Activated CD8-positive, alpha-beta T cell treated with anti-CD3 and anti-CD28 coated beads for 36 hours (primary cell): ENCODE data around the gene BPTF. TPM values are rescaled to one million over a fixed set of nuclear protein-coding genes. Genes with fewer than 3 reads are reported as not detected.
"Not testable (repeated sequence)": the region's sequence is repeated elsewhere in the genome, so short reads cannot be mapped to it uniquely, and the experiment has no call there.

Experiments used
- ATAC-seq: fragments of 200-7000 bp; cut with Tn5 transposase; one replicate; pipeline ENCODE4 v1.10.0; 2021; ENCODE audit warnings: mild to moderate bottlenecking, moderate library complexity
- CTCF ChIA-PET: fragments of 350-600 bp; sonication (Branson Sonifier 250); formaldehyde crosslinking; loops from one replicate; lab custom pipeline; 2021; ENCODE audit warnings: antibody characterized with exemption; lab: Charles Lee
- POLR2A ChIA-PET: fragments of 350-600 bp; sonication (Branson Sonifier 250); formaldehyde crosslinking; loops from one replicate; lab custom pipeline; 2021; ENCODE audit warnings: antibody characterized with exemption; lab: Charles Lee
- DNase-seq: peaks from one replicate; pipeline ENCODE4 v3.0.0-alpha.2; 2020
- H3K27ac Mint-ChIP-seq: one replicate; pipeline ENCODE4 v1.8.0; 2021; ENCODE audit warnings: mild to moderate bottlenecking, mixed read lengths
- H3K27me3 Mint-ChIP-seq: one replicate; pipeline ENCODE4 v1.8.0; 2021; ENCODE audit warnings: mixed read lengths
- H3K36me3 Mint-ChIP-seq: one replicate; pipeline ENCODE4 v1.8.0; 2021; ENCODE audit warnings: low read depth, mixed read lengths
- H3K4me1 Mint-ChIP-seq: one replicate; pipeline ENCODE4 v1.8.0; 2021; ENCODE audit warnings: low read depth, mixed read lengths
- H3K4me3 Mint-ChIP-seq: one replicate; pipeline ENCODE4 v1.8.0; 2021; ENCODE audit warnings: mild to moderate bottlenecking, moderate library complexity, mixed read lengths
- H3K9me3 Mint-ChIP-seq: one replicate; pipeline ENCODE4 v1.8.0; 2021; ENCODE audit warnings: mixed read lengths
- intact Hi-C: fragments of 100-400 bp; cut with micrococcal nuclease; formaldehyde crosslinking; loops from one replicate; pipeline ENCODE4 v1.10.0; 2022
- total RNA-seq, 2 experiments: library from RNA; stranded (reverse); gene quantifications; one replicate each; pipeline ENCODE4 v1.2.3, GENCODE V29; 2021
- TF ChIP-seq, protein P1 (sequence below): fragments of 200-600 bp; IDR thresholded peaks from one replicate; pipeline ENCODE4 v1.8.0; 2022; ENCODE audit warnings: antibody characterized with exemption, mild to moderate bottlenecking

BPTF gene
- total RNA-seq, 2 experiments from 2014 or later, result 80.1 to 84.4 TPM

DNA sequence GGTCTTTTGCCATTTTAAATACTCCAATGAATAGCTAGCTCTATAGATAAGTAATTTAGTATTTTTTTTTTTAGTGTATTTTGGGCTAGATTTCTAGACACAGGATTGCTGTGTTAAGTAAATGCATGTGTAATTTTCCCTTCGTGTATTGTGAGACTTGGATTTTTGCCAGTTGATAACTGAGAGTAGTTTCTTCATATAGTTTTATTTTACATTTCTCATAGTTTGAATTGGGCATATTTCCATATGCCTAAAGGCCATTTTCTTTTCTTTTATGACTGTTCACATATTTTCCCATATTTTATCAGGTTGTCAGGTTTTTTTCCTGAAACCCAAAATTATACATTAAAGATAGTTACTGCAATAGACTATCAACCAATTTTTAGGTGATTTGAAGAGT, 59.4 kb downstream of the BPTF start:
- H3K27ac Mint-ChIP-seq, result no peak overlapping the region
- H3K9me3 Mint-ChIP-seq, result no peaks in the 10 kb centered on the region
- H3K36me3 Mint-ChIP-seq, result peaks cover 28% of the 10 kb centered on the region
- peaks cover 9% of the 10 kb centered on the region for H3K4me1 Mint-ChIP-seq
- ChIA-PET POLR2A (no interaction called here), CTCF (no interaction called here)
- H3K4me3 Mint-ChIP-seq, result no peak overlapping the region
- intact Hi-C loops, result no loop called here
- DNase-seq, result no peak
- TF ChIP-seq, protein P1, sequence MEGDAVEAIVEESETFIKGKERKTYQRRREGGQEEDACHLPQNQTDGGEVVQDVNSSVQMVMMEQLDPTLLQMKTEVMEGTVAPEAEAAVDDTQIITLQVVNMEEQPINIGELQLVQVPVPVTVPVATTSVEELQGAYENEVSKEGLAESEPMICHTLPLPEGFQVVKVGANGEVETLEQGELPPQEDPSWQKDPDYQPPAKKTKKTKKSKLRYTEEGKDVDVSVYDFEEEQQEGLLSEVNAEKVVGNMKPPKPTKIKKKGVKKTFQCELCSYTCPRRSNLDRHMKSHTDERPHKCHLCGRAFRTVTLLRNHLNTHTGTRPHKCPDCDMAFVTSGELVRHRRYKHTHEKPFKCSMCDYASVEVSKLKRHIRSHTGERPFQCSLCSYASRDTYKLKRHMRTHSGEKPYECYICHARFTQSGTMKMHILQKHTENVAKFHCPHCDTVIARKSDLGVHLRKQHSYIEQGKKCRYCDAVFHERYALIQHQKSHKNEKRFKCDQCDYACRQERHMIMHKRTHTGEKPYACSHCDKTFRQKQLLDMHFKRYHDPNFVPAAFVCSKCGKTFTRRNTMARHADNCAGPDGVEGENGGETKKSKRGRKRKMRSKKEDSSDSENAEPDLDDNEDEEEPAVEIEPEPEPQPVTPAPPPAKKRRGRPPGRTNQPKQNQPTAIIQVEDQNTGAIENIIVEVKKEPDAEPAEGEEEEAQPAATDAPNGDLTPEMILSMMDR, result no peak
- ATAC-seq, result no peak
- H3K27me3 Mint-ChIP-seq, result no peaks in the 10 kb centered on the region

DNA sequence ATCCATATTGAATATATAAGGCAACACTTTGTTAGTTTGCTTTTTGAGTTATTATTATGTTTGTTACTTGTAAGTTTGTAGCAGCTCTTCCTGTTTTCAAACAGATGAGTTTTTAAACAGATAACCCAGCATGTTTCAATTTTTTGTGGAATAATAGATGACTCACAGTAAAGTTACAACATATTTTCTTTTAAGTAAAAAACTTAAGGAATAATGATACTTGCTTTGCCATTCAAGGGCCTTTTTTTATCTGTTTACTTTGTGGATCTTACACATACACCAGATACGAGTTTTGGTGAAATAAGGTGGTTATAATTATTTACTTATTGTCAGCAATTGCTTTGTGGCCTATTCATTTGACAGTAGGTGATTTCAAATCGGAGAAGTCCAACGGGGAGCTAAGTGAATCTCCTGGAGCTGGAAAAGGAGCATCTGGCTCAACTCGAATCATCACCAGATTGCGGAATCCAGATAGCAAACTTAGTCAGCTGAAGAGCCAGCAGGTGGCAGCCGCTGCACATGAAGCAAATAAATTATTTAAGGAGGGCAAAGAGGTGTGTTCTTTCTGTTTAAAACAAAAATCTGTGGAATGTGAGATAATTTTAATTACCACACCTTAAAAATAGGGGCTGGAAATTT, 66.3 kb downstream of the BPTF start:
- ATAC-seq (no peak), DNase-seq (no peak)
- peaks cover 28% of the 10 kb centered on the region for H3K36me3 Mint-ChIP-seq
- ChIA-PET POLR2A (interaction anchor here (1.2 kb wide), 1 partner anchor 67 kb away, joined by 3 read pairs; the partner anchor contains the start of gene BPTF), CTCF (interaction anchor here (0.7 to 1.8 kb wide), 4 partner anchors 9 to 143 kb away, joined by 3 to 7 read pairs (median 4); no protein-coding TSS in a partner anchor)
- no peak overlapping the region for H3K4me3 Mint-ChIP-seq
- TF ChIP-seq, protein P1, result no peak
- no peaks in the 10 kb centered on the region for H3K9me3 Mint-ChIP-seq
- H3K27ac Mint-ChIP-seq, result no peak overlapping the region
- H3K4me1 Mint-ChIP-seq, result peaks cover under 1% of the 10 kb centered on the region
- H3K27me3 Mint-ChIP-seq, result no peaks in the 10 kb centered on the region
- intact Hi-C loops, result no loop called here

DNA sequence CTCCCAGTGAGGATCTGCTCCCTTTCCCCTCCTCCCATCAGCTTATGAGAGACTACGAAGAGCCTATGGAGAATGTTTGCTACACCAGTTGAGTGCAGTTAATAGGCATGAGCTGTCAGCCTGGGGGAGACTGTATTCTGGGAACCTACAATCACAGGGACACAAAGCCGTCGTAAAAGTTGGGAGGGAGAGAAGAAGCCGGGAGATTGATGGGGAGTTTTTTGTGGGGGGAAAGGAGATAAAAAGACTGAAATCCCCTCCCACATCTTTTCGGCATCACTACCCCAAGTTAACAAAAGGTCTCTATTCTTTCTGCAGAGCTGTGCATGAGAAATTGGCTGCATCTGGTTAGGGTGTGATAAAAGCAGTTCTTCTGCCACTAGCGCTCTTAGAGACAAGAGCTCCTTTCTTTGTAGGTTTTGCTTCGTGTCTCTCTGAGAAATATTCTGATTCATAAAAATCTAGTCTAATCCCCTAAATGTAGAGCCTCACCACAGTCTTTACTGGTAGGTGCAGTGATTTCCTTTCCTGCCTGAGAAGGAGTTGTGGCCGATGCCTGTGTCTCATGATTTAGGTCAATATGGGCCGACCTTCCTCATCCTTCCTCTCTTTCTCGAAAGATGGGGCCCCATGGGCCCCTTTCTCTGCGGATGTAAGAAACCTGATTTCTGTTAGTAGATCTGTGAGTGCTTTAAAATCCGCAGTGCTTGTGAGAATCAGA, 77.4 kb downstream of the BPTF start:
- DNase-seq (no peak), ATAC-seq (no peak)
- Mint-ChIP-seq H3K4me1 (no peaks in the 10 kb centered on the region), H3K9me3 (no peaks in the 10 kb centered on the region), H3K36me3 (peaks cover 20% of the 10 kb centered on the region), H3K27me3 (no peaks in the 10 kb centered on the region), H3K27ac (no peak overlapping the region), H3K4me3 (no peak overlapping the region)
- ChIA-PET POLR2A (no interaction called here), CTCF (no interaction called here)
- TF ChIP-seq, protein P1, result no peak
- intact Hi-C loops, result no loop called here

DNA sequence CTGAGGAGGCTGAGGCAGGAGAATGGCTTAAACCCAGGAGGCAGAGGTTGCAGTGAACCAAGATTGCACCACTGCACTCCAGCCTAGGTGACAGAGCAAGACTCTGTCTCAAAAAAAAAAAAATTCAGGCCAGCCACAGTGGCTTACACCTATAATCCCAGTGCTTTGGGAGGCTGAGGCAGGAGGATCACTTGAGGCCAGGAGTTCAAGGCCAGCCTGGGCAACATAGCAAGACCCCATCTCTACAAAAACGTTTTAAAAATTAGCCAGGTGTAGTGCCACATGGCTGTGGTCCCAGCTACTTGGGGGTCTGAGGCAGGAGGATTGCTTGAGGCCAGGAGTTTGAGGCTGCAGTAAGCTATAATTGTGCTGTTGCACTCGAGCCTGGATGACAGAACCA, 80.0 kb downstream of the BPTF start:
- intact Hi-C loops, H3K4me3 Mint-ChIP-seq, DNase-seq, H3K27ac Mint-ChIP-seq, H3K9me3 Mint-ChIP-seq, H3K4me1 Mint-ChIP-seq, H3K27me3 Mint-ChIP-seq, CTCF ChIA-PET, ATAC-seq, POLR2A ChIA-PET: not testable (repeated sequence)
- peaks cover 26% of the 10 kb centered on the region for H3K36me3 Mint-ChIP-seq

DNA sequence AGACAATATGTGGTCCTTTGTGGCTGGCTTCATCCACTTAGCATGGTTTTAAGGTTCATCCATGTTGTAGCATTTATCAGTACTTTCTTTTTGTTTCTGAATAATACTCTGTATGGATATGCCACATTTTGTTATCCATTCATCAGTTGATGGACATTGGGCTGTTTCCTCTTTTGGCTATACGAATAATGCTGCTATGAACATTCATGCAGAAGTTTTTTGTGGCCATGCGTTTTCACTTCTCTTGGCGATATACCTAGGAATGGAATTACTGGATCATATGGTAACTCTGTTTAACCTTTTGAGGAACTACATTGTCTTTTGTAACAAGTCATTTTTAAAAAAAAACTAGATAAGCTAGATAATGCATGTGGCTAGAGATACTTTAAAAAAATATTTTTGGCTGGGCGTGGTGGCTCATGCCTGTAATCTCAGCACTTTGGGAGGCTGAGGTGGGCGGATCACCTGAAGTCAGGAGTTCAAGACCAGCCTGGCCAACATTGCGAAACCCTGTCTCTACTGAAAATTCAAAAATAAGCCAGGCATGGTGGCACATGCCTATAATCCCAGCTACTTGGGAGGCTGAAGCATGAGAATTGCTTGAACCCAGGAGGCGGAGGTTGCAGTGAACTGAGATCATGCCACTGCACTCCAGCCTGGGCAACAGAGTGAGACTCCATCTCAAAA, 85.0 kb downstream of the BPTF start:
- CTCF ChIA-PET, result interaction anchor here (0.7 kb wide), 1 partner anchor 111 kb away, joined by 3 read pairs; no protein-coding TSS in a partner anchor
- H3K27ac Mint-ChIP-seq, H3K27me3 Mint-ChIP-seq, H3K9me3 Mint-ChIP-seq, DNase-seq, H3K4me3 Mint-ChIP-seq, intact Hi-C loops, ATAC-seq: not testable (repeated sequence)
- peaks cover 40% of the 10 kb centered on the region for H3K36me3 Mint-ChIP-seq
- peaks cover 13% of the 10 kb centered on the region for H3K4me1 Mint-ChIP-seq
- POLR2A ChIA-PET, result interaction anchor here (0.7 kb wide), 1 partner anchor 9 kb away, joined by 3 read pairs; no protein-coding TSS in a partner anchor
